Measurements from ENCODE around the gene POMGNT2. TPM values are rescaled to one million over a fixed set of nuclear protein-coding genes. Genes with fewer than 3 reads are reported as not detected.

Gene POMGNT2
- total and polyA plus RNA-seq, 10 of the 15 experiments (the other 5 are each of a cell fraction or from before 2014, with no cell fraction given): 0.02 to 1.7 (median 0.17) TPM; not detected in 1

DNA sequence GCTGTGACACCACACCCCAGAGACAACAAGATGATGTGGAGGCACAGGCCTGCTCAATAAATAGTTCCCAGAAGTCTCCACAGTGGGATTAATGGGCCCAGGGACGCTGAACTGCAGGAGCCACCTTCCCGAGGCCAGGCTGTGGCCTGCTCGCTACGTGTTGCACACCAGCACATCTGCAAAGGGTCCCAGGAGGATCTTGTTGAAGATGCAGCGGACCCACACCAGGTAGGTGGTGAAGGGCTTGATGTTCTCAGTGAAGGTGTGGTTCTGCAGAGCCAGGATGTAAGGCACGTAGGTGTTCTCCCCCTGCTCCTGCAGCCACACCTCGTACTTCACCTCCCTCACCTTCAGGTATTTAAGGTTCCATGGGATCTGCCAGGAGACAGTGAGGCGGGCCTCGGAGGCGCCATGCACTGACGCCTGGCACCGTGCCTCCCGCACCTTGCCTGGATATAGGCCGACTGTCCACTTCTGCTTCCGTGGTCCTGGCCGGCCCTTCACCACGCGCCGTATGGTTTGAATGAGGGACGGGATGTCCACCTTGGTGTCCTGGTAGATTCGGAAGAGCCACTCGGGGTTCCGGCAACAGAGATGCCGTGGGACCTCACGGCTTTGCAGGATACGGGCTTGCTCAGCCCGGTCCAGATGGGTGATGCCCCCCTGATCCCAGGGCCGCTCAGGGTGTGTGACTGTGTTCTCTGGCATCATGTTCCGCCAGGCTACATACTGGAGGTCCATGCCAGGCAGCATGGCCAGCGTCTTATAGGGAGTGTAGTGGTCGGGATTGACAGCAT, 26.1 kb downstream of the POMGNT2 start:
- Histone ChIP-seq H3K27me3 (replicated peaks in 1 of 2; ENCODE audit: control insufficient read depth in 2 of 2, insufficient read depth in 2 of 2, low read length in 1 of 2) (no peaks in the 10 kb centered on the region; a peak in 1 of 4 replicates), H3K27ac (ENCODE audit: control insufficient read depth, insufficient read depth) (no peak overlapping the region), H3K36me3 (ENCODE audit: control insufficient read depth in 2 of 2, insufficient read depth in 2 of 2, low read length in 1 of 2) (no peaks in the 10 kb centered on the region; a peak in 1 of 4 replicates), H2AFZ (ENCODE audit: control insufficient read depth, low read depth, low read length) (no peak overlapping the region), H3K9ac (ENCODE audit: control insufficient read depth, insufficient read depth, low read length) (no peak overlapping the region), H3K4me3 (no peak overlapping the region), H4K20me1 (ENCODE audit: control insufficient read depth, insufficient read depth) (no peaks in the 10 kb centered on the region), H3K4me2 (ENCODE audit: control insufficient read depth, insufficient read depth) (no peak overlapping the region), H3K79me2 (ENCODE audit: control insufficient read depth, insufficient read depth, low read length) (no peaks in the 10 kb centered on the region), H3K9me3 (replicated peaks; ENCODE audit: control insufficient read depth, insufficient read depth, low read length) (no peaks in the 10 kb centered on the region; the same call in 2 of the 3 replicates), H3K4me1 (ENCODE audit: control insufficient read depth, insufficient read depth, low read length) (no peaks in the 10 kb centered on the region)
- DNase-seq (ENCODE audit: low read depth, low spot score) (no peak), FAIRE-seq (no peak), ATAC-seq (no peak)
- POLR2A ChIA-PET: no interaction called here
- SMC1A ChIA-PET (ENCODE audit: uncharacterized antibody, unreplicated experiment): no interaction called here
- RAD21 ChIA-PET (ENCODE audit: unreplicated experiment): no interaction called here
- no TSS peak for BruUV-seq (replicated peaks)
- 64% methylated on average over 31 of the region's 31 CpGs for WGBS (ENCODE audit: insufficient coverage, insufficient replicate concordance, low lambda C conversion rate, missing lambda C conversion rate)
- intact Hi-C loops (cut with micrococcal nuclease; ENCODE audit: unreplicated experiment): no loop called here
- CTCF ChIA-PET: no interaction called here
- in situ Hi-C loops (cut with MboI): no loop called here
- TF ChIP-seq IRF4 (IDR thresholded peaks at IDR 0.05; ENCODE audit: low read depth, low read length) (no peak), TCF3 (IDR thresholded peaks at IDR 0.05; ENCODE audit: borderline replicate concordance, insufficient read depth, low read depth, low read length) (no peak), EZH2 (IDR thresholded peaks at IDR 0.05; ENCODE audit: borderline replicate concordance, control insufficient read depth, low read depth, low read length) (no peak), KAT2A (conservative IDR thresholded peaks at IDR 0.05; ENCODE audit: control insufficient read depth, low read depth, low read length) (no peak), ZNF274 (IDR thresholded peaks at IDR 0.05; ENCODE audit: insufficient read depth, insufficient read length) (no peak), NFYA (IDR thresholded peaks at IDR 0.05; ENCODE audit: borderline replicate concordance, low read depth, low read length) (no peak), RAD51 (IDR thresholded peaks at IDR 0.05) (no peak), ZNF592 (IDR thresholded peaks at IDR 0.05) (no peak), RB1 (IDR thresholded peaks at IDR 0.05; ENCODE audit: borderline replicate concordance) (no peak)
- TF ChIP-seq, protein P1, sequence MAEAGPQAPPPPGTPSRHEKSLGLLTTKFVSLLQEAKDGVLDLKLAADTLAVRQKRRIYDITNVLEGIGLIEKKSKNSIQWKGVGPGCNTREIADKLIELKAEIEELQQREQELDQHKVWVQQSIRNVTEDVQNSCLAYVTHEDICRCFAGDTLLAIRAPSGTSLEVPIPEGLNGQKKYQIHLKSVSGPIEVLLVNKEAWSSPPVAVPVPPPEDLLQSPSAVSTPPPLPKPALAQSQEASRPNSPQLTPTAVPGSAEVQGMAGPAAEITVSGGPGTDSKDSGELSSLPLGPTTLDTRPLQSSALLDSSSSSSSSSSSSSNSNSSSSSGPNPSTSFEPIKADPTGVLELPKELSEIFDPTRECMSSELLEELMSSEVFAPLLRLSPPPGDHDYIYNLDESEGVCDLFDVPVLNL (IDR thresholded peaks at IDR 0.05; ENCODE audit: low read depth, low read length): no peak
- TF ChIP-seq, protein P2, sequence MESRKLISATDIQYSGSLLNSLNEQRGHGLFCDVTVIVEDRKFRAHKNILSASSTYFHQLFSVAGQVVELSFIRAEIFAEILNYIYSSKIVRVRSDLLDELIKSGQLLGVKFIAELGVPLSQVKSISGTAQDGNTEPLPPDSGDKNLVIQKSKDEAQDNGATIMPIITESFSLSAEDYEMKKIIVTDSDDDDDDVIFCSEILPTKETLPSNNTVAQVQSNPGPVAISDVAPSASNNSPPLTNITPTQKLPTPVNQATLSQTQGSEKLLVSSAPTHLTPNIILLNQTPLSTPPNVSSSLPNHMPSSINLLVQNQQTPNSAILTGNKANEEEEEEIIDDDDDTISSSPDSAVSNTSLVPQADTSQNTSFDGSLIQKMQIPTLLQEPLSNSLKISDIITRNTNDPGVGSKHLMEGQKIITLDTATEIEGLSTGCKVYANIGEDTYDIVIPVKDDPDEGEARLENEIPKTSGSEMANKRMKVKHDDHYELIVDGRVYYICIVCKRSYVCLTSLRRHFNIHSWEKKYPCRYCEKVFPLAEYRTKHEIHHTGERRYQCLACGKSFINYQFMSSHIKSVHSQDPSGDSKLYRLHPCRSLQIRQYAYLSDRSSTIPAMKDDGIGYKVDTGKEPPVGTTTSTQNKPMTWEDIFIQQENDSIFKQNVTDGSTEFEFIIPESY (IDR thresholded peaks at IDR 0.05): no peak
- TF ChIP-seq, protein P3, sequence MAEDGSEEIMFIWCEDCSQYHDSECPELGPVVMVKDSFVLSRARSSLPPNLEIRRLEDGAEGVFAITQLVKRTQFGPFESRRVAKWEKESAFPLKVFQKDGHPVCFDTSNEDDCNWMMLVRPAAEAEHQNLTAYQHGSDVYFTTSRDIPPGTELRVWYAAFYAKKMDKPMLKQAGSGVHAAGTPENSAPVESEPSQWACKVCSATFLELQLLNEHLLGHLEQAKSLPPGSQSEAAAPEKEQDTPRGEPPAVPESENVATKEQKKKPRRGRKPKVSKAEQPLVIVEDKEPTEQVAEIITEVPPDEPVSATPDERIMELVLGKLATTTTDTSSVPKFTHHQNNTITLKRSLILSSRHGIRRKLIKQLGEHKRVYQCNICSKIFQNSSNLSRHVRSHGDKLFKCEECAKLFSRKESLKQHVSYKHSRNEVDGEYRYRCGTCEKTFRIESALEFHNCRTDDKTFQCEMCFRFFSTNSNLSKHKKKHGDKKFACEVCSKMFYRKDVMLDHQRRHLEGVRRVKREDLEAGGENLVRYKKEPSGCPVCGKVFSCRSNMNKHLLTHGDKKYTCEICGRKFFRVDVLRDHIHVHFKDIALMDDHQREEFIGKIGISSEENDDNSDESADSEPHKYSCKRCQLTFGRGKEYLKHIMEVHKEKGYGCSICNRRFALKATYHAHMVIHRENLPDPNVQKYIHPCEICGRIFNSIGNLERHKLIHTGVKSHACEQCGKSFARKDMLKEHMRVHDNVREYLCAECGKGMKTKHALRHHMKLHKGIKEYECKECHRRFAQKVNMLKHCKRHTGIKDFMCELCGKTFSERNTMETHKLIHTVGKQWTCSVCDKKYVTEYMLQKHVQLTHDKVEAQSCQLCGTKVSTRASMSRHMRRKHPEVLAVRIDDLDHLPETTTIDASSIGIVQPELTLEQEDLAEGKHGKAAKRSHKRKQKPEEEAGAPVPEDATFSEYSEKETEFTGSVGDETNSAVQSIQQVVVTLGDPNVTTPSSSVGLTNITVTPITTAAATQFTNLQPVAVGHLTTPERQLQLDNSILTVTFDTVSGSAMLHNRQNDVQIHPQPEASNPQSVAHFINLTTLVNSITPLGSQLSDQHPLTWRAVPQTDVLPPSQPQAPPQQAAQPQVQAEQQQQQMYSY (CRISPR knock-in tag; IDR thresholded peaks at IDR 0.05): no peak
